Suppressor macrophage treated with lipopolysaccharide for 1 hour (primary cell): ENCODE data around the gene RNF8.
"Not testable (repeated sequence)": the region's sequence is repeated elsewhere in the genome, so short reads cannot be mapped to it uniquely, and the experiment has no call there.

Experiments used
- DNase-seq, 3 donors: peaks; one replicate each; pipeline ENCODE4 v3.0.0-alpha.2; 2020 to 2022

The RNF8 gene

DNA sequence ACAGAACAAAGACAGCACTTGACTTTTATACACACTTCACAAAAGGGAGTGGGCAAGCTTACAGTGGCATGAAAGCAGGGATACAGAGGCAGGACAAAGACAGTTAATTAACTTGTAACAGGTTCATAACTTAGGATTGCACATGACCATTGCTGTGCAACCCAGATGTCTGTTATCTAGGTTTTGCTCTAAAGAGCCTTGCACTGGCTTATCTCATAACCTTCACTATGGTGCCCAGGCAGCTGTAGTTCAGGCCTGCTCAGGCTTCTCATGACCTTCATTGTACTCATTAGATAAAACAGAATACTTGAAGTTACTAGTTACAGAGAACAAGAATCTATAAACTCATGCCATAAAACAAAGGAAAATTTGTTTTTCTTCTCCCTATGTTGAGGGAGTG, 47.9 kb downstream of the RNF8 start:
- DNase-seq: not testable (repeated sequence)

GRCh38 chr6:37406726-37407341, 53.1 kb downstream of the RNF8 start:
- DNase-seq: no peak

GRCh38 chr6:37407948-37408347, 54.2 kb downstream of the RNF8 start:
- no peak for DNase-seq

GRCh38 chr6:37409501-37409900, 55.7 kb downstream of the RNF8 start:
- DNase-seq: no peak

- no peak for DNase-seq
Observed at GRCh38 chr6:37417393-37417792, 63.6 kb downstream of the RNF8 start.

DNA sequence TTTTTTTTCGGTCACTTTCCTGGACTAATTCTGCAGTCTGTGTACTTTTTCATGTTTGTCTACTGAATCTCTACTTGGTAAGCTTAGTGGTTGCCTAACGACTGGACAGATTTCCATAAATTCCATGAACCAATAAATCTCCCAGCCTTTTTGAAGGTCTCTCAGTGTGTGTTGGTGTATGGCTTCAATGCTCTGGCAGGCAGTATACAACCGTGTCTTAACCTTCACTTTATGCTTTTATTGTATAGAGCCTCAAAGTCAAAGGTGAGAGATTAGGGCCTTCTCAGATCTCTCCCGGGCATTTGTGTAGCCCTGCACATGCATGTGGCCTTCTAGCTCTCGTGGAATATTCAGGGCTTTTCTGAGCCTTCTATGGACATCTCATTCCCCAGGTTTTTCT, 64.9 kb downstream of the RNF8 start:
- DNase-seq: no peak

DNA sequence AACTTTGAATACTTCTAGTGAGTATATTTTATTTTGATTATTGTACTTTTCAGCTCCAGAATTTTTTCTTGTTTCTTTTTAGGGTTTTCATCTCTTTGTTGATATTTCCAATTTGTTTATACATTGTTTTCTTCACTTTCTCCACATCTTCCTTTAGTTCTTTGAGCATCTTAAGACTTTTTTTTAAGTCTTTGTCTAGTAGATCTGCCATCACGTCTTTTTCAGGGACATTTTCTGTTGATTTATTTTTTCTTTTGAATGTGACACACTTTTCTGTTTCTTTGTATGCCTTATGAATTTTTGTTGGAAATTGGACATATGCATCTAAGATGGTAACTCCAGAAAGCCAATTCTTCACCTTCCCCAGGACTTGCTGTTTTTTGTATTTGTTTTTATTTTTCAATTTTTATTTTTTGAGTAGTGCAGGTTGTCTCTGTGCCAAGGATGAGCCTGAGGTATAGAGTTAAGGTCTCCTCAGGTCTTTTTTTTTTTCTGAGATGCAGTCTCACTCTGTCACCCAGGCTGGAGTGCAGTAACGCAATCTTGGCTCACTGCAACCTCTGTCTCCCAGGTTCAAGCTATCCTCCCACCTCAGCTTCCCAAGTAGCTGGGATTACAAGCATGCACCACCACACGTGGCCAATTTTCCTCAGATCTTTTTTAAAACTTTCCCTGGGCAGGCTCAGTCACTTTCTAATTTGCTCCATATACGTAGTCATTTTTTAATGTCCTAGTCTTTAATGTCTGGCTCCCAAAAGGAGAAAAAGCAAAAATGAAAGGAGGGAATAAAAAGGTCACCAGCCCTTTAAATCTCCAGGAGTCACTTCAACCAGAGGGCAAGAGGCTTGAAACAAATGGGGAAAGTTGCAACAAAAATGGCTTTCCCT, 72.5 kb downstream of the RNF8 start:
- DNase-seq: no peak

GRCh38 chr6:37426945-37427510, 73.2 kb downstream of the RNF8 start:
- DNase-seq: no peak

DNA sequence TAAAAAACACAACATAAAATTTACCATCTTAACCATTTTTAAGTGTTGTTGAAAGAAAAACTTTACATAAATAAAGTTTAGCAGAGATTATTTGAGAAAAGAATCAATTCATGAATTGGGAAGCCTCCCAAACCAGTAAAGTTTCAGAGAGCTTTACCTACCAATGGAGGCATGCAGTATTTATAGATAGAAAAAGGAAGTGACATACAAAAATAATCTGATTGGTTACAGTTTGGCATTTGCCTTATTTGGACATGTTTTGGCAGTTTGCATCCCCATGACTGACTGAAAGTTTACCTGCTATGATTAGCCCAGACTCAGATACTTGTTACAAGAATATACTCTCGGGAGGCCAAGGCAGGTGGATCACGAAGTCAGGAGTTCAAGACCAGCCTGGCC, 75.6 kb downstream of the RNF8 start:
- no peak for DNase-seq

DNA sequence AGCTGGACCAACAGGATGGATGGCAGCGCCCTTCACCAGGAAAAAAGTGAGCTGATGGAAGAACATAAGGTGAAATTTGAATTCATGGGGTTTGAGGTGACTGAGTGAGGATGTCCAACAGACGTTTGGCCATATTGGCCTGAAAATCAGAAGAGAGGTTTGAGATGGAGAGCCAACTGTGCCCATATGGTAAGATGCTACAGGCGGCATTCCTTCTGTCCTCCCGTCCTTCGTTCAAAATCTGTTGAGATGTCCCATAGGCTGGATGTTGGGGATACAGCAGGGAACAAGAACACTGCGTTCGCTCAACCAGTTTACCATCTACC, 78.8 kb downstream of the RNF8 start:
- DNase-seq: no peak

- DNase-seq: peak; percentile 98 to 99 (median 99)
Observed at GRCh38 chr6:37432916-37433656, 79.3 kb downstream of the RNF8 start, which contains the start of gene CMTR1. Gene CMTR1, plus strand, starts transcription at chr6:37433221. Its CDS starts 2,409 bp downstream, at chr6:37435630.

GRCh38 chr6:37433657-37434271, 80.0 kb downstream of the RNF8 start:
- DNase-seq: peak; percentile 56 to 83 (median 80)

DNA sequence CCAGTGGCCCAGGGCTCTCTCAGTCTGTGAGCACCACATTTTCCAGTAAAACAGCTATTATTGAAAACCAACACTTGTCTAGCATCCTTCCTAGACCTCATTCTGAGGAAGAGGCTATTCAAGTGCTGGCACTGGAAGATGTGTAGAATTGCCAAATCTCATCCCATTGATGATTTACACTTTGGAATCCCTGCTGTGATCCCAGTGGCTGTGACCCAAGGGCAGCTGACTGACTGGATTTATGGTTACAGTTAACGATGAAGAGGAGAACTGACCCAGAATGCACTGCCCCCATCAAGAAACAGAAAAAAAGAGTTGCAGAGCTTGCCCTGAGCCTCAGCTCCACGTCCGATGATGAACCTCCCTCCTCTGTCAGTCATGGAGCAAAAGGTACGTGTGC, 81.6 kb downstream of the RNF8 start:
- no peak for DNase-seq

DNA sequence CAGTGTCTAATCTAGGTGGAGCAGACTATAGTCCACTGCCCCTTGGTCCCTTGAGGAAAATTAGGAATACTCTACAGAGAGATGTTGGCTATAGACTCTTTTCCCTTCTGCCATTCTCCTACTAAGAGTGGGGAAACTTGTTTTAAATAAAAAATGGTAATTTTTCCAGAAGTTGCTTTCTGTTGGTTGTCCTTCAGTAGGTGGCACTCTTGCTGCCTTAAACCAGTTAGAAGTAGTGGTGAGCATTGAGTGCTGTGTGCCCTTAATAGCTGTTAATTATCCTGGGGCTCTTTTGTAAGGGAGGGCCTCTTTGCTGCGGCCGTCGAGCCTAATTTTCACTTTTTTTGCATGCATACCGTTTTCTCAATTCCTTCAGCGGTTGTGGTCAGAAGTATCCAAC, 82.0 kb downstream of the RNF8 start:
- no peak for DNase-seq

DNA sequence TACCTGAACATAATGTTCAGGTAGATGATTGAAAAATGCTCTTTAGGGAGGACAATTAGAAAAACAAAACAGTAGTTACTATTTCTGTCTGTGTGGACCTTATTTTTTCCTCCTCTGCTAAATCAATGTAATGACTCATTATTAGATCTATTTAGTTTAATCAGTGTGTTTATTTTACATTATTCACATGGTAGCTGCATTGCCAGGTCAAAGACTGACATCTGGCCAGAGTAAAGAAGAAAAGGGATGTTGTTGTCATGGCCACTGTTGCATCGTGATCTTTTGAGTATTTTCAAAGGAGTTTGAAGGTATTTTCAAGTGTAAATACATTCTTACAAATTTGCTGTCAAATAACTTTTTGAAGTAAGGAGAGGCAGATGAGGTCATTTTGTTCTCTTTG, 85.1 kb downstream of the RNF8 start:
- DNase-seq: no peak

- DNase-seq: no peak
Observed at GRCh38 chr6:37441651-37442050, 87.9 kb downstream of the RNF8 start.

DNA sequence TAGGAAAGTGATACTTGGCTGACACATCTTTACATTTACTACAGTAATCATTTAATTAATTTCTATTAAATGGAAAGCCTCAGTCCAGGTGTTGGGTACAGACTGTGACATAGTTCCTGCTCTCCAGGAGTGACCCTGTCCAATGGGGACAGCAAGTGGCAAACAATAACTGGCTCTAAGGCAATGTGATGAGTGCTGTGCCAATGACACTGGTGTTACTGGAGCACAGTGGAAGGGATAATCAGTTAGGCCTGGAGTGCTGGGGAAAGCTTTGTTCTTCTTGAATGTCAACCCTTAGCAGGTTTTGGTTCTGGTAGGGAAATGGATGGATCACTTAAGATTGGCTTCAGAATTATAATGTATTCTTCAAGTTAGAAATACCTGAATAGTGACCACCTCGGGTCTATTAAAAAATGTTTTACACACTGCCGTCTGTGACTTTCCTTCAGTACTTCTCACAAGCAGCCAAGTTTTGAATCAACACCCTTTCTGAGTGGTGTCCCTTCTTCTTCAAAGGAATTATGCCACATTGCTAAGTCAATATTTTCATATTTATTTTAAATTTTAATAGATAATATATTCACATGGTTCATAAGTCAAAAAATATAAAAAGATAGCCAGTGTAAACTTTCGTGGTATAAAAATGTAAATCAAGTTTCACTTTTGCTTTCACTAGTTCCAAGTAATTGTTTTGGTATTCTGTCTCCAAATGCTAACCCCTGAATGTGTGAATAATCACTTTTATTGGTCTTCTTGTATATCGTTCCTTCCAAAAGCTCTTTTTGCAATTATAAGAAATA, 88.8 kb downstream of the RNF8 start:
- DNase-seq: peak in 2 of 3 donors; percentile 15 to 32

DNA sequence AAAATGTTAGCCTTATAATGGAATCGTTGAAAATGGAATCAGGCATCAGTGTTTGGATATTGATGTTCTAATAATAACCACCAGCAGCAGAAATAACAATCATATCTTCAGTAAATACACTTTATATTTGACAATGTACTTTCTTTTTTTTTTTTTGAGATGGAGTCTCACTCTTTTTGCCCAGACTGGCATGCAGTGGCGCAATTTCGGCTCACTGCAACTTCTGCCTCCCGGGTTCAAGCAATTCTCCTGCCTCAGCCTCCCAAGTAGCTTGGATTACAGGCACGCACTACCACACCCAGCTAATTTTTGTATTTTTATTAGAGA, 89.4 kb downstream of the RNF8 start:
- DNase-seq: not testable (repeated sequence)
